GM19395 (cell line): Measurements from ENCODE around the gene ELOVL7.
"Not testable (repeated sequence)": the region's sequence is repeated elsewhere in the genome, so short reads cannot be mapped to it uniquely, and the experiment has no call there.

Experiments used
- ATAC-seq: cut with Tn5 transposase; IDR thresholded peaks from one replicate; pipeline ENCODE4 v1.9.1; 2021; ENCODE audit warnings: mild to moderate bottlenecking, moderate library complexity; ENCODE audit not compliant: unreplicated experiment

The ELOVL7 gene

DNA sequence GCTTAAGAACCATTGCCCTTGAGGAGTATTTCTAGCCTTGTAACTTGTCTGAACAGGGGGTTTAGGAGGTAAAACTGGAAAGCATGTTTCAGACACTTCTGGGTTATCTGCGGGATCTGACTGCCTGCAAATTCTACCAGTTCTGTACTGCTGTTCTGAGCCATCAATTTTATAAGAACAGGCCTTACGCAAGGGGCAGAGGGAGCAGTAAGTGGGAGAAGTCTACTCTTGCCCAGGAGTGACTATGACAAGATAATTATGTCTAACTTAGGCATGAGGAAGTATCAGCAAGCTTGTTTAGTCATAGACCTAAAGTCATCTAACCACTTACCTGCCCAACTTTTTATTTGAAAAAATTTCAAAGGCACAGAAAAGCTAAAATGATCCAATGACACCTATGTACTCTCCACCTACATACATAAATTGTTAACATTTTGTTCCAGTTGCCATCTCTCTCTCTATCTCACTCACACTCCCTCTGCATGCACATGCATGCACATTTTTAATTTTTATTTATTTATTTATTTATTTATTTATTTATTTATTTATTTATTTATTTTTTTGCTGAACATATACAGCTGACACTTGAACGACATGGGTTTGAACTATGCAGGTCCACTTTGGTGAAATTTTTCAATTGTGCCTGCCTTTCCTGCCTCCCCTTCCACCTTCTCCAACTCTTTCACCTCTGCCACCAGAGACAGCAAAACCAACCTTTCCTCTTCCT is 125.7 kb downstream of the ELOVL7 start:
- no peak for ATAC-seq

DNA sequence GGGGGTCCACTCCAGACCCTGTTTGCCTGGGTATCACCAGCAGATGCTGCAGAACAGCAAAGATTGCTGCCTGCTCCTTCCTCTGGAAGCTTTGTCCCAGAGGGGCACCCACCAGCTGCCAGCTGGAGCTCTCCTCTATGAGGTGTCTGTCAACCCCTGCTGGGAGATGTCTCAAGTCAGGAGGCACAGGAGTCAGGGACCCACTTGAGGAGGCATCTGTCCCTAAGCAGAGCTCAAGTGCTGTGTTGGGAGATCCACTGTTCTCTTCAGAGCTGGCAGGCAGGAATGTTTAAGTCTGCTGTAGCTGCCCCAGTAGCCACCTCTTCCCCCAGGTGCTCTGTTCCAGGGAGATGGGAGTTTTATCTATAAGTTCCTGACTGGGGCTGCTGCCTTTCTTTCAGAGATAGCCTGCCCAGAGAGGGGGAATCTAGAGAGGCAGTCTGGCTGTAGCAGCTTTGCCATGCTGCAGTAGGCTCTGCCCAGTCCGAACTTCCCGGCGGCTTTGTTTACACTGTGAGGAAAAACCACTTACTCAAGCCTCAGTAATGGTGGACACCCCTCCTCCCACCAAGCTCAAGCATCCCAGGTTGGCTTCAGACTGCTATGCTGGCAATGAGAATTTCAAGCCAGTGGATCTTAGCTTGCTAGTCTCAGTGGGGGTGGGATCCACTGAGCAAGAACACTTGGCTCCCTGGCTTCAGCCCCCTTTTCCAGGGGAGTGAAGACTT is 128.7 kb downstream of the ELOVL7 start:
- not testable (repeated sequence) for ATAC-seq

DNA sequence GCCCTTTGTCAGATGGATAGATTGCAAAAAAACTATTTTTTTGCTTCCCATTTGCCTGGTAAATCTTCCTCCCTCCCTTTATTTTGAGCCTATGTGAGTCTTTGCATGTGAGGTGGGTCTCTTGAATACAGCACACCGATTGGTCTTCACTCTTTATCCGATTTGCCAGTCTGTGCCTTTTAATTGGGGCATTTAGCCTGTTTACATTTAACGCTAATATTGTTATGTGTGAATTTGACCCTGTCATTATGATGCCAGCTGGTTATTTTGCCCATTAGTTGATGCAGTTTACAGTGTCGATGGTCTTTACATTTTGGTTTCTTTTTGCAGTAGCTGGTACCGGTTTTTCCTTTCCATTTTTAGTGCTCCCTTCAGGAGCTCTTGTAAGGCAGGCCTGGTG is 131.1 kb downstream of the ELOVL7 start:
- no peak for ATAC-seq

DNA sequence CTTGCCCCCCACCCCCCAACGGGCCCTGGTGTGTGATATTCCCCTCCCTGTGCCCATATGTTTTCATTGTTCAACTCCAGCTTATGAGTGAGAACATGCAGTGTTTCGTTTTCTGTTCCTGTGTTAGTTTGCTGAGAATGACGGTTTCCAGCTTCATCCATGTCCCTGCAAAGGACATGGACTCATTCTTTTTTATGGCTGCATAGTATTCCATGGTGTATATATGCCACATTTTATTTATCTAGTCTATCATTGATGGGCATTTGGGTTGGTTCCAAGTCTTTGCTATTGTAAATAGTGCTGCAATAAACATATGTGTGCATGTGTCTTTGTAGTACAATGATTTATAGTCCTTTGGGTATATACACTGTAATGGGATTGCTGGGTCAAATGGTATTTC is 132.2 kb downstream of the ELOVL7 start:
- ATAC-seq: not testable (repeated sequence)

DNA sequence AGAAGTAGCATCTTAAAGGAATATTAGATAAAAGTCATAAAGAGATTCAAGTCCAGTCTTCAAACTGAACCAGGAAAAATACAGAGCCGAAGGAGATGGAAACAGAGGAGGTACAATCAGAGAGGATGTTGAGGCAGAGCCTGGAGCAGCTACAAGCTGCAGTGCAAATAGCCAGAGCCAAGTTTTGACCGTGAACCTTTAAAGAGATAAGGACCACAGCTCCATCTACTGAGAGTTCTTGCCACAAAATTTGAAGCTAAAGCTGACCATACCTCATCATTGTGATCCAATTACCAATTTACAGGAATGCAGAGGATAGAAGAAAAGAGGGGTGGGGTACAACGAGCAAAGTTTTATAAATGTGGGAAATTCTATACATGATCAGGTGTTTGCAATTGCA is 133.7 kb downstream of the ELOVL7 start:
- no peak for ATAC-seq

DNA sequence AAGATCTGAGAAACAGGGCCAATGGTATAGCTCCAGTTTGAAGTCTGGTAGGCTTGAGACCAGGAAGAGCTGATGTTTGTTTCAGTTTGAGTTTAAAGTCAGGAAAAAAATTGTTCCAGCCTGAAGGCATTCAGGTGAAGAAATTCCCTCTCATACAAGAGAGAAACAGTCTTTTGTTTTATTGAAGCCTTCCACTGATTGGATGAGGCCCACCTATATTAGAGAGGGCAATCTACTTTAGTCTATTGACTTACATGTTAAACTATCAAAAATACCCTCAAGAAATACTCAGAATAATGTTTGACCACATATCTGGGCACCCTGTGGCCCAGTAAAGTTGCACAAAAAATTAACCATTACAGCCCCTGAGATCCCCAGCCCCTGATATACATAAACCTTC is 138.9 kb downstream of the ELOVL7 start:
- ATAC-seq: no peak

DNA sequence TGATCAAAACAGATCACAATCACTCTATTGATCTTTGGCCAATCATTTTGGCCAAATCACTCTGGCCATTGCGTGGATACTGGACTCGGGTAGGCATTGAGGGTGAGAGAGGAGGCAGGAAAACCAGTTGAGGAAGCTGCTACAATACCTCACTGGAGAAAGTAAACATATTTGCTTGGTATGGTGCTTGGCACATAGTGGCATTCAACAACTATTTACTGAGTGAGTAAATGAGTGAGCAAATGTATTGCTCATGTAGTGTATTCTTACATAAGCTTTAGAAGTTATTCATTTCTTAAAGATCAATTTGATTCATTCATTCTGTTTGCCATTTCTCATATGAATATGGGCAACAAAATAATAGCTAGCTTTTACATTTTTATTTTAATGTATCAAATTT is 140.1 kb downstream of the ELOVL7 start:
- ATAC-seq: no peak
